Natural killer cell (primary cell): ENCODE results near the gene OR6Q1. TPM values are rescaled to one million over a fixed set of nuclear protein-coding genes. Genes with fewer than 3 reads are reported as not detected.

Experiments used
- ATAC-seq, 3 donors: fragments of 150-1000 bp in 2 of 3; fragments of 200-7000 bp in 1 of 3; cut with Tn5 transposase; 1 replicate in 1 of 3; 2 replicates in 2 of 3; pipeline ENCODE4 v1.10.0; 2021; ENCODE audit warnings: mild to moderate bottlenecking in 2 of 3, moderate library complexity in 2 of 3
- DNase-seq, 2 donors: peaks; one replicate each; pipeline versions ENCODE4 v3.0.0 to v3.0.0-alpha.2; 2013 to 2021; ENCODE audit warnings: mixed read lengths in 1 of 2
- H3K27ac ChIP-seq: one replicate; pipeline ENCODE4 v1.5.1; 2013; ENCODE audit warnings: mild to moderate bottlenecking, low read length
- H3K27me3 ChIP-seq: one replicate; pipeline ENCODE4 v1.6.1; 2013; ENCODE audit warnings: low read length; ENCODE audit not compliant: control insufficient read depth, insufficient read depth
- H3K36me3 ChIP-seq: one replicate; pipeline ENCODE4 v1.6.1; 2013; ENCODE audit warnings: low read length; ENCODE audit not compliant: control insufficient read depth, insufficient read depth
- H3K4me1 ChIP-seq: one replicate; pipeline ENCODE4 v1.6.1; 2013; ENCODE audit warnings: low read length; ENCODE audit not compliant: control insufficient read depth, insufficient read depth
- H3K4me3 ChIP-seq: one replicate; pipeline ENCODE4 v1.5.1; 2013; ENCODE audit warnings: low read length
- H3K9me3 ChIP-seq: one replicate; pipeline ENCODE4 v1.6.1; 2013; ENCODE audit warnings: low read length; ENCODE audit not compliant: control insufficient read depth, insufficient read depth
- H3K27ac Mint-ChIP-seq, 2 donors: one replicate each; pipeline ENCODE4 v1.8.0; 2022; ENCODE audit warnings: mild to moderate bottlenecking in 2 of 2, mixed read lengths in 2 of 2, moderate library complexity in 1 of 2
- H3K27me3 Mint-ChIP-seq, 2 donors: one replicate each; pipeline ENCODE4 v1.8.0; 2022; ENCODE audit warnings: low read depth in 2 of 2, mixed read lengths in 2 of 2
- H3K36me3 Mint-ChIP-seq: one replicate; pipeline ENCODE4 v1.8.0; 2022; ENCODE audit warnings: mixed read lengths
- H3K4me1 Mint-ChIP-seq, 2 donors: one replicate each; pipeline ENCODE4 v1.8.0; 2022; ENCODE audit warnings: mixed read lengths in 2 of 2
- H3K4me3 Mint-ChIP-seq: one replicate; pipeline ENCODE4 v1.8.0; 2022; ENCODE audit warnings: mild to moderate bottlenecking, moderate library complexity, mixed read lengths
- H3K9me3 Mint-ChIP-seq, 2 donors: one replicate each; pipeline ENCODE4 v1.8.0; 2022; ENCODE audit warnings: mixed read lengths in 2 of 2
- CTCF ChIP-seq: fragments of 200-600 bp; IDR thresholded peaks from one replicate; pipeline ENCODE4 v1.8.0; 2022; ENCODE audit warnings: antibody characterized with exemption
- WGBS: methylation state at CpG from one replicate; pipeline ENCODE4 v1.1.7; 2013; ENCODE audit warnings: missing lambda C conversion rate; ENCODE audit not compliant: insufficient coverage; 5-methylcytosine and 5-hydroxymethylcytosine counted together
- intact Hi-C: fragments of 100-400 bp; cut with micrococcal nuclease; formaldehyde crosslinking; loops from one replicate; pipeline ENCODE4 v1.14.2; 2022
- total RNA-seq, 4 donors: library from RNA; stranded (reverse); fragments of 120-200 nt in 1 of 4; gene quantifications; one replicate each; pipeline versions ENCODE4 v1.2.3 to v1.2.4, GENCODE V29; 2013 to 2022

The OR6Q1 gene
- total RNA-seq, 3 donors from 2014 or later (not counting 1 experiment from before 2014, with no cell fraction given): not detected

DNA sequence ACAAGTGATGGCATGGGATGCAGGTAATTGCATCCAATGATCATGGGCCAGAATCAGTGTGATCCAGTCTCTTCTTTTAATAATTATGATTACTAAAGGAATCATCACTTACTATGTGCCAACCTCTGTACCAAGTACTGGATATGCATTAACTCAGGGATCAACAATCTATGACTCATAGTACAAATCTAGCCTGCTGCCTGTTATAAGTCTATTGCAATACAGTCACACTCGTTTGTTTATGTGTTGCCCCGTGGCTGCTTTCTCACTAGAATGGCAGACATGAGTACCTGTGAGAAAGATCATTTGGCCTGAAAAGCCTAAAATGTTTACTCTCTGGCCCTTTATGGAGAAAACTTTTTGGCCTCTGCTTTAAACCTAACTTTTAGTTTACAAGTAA lies 45.0 kb downstream of the OR6Q1 start:
- WGBS: 41% methylated on average over 2 of the region's 2 CpGs
- Mint-ChIP-seq H3K4me1 (no peaks in the 10 kb centered on the region), H3K9me3 (peaks cover 0 to 2% of the 10 kb centered on the region in 2 donors), H3K4me3 (no peak overlapping the region), H3K36me3 (no peaks in the 10 kb centered on the region), H3K27me3 (no peaks in the 10 kb centered on the region), H3K27ac (no peak overlapping the region)
- ATAC-seq (no peak), DNase-seq (no peak)
- Histone ChIP-seq H3K36me3 (no peaks in the 10 kb centered on the region), H3K4me3 (no peak overlapping the region), H3K9me3 (no peaks in the 10 kb centered on the region), H3K27ac (no peak overlapping the region), H3K4me1 (no peaks in the 10 kb centered on the region), H3K27me3 (no peaks in the 10 kb centered on the region)
- intact Hi-C loops: no loop called here
- no peak for TF ChIP-seq CTCF

Other genes starting within 250 kb of the OR6Q1 start
- not detected for gene OR9Q1, start 7.1 kb upstream of the OR6Q1 start, total RNA-seq
- gene OR9I1, start 94.6 kb downstream of the OR6Q1 start, total RNA-seq: not detected
- gene OR9Q2, start 158.1 kb downstream of the OR6Q1 start, total RNA-seq: not detected
- not detected for gene OR1S2, start 173.2 kb downstream of the OR6Q1 start, total RNA-seq
- not detected for gene OR1S1, start 181.8 kb downstream of the OR6Q1 start, total RNA-seq
- not detected for gene OR10Q1, start 198.0 kb downstream of the OR6Q1 start, total RNA-seq
- not detected for gene OR10W1, start 237.3 kb downstream of the OR6Q1 start, total RNA-seq